CD4-positive, alpha-beta T cell treated with Interleukin-15 for 4 hours (primary cell): ENCODE results near the gene GPR142.
A peak's percentile ranks its signal among the peaks of the same experiment; 100 is the strongest.

Experiments
- DNase-seq: peaks from one replicate; pipeline ENCODE4 v3.0.0-alpha.2; 2020; ENCODE audit warnings: low spot score

GPR142 gene

DNA sequence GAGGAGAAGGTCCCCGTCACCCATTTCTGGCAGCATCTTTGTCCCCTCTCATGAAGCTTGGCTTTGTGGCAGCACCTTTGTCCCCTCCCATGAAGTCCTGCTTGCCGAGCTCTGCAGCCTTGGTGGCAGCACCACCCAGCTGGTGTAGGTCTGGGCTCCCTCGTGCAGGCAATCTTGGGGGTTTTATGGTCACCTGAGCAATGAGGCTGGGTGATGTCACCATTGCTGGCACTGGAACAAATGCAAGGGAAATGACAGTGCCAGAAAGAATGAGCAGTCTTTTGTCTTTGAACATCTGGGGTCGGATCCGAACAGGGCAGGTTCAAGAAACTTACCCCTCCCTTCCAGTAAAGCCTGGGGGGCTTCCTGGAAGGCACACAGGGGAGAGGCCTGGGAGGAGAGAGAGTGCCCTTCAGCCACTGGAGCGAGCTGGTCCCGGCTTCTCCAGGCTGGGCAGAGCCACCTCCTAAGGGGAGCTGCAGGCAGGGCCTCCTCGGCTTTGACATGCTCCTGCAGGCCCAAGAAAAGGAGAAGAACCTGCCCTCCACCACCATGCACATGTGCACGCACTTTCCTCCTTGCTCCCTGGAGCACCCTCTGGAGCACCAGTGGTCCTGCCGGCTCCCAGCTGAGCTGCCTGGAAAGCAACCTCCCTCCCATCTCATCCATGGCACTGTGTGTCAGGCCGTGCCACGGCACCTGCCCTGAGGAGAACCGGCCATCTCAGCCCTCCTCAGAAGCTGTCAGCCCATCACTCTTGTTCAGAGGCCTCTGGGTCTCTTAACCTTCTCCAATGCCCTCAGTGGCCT lies 21.7 kb upstream of the GPR142 start:
- no peak for DNase-seq

- DNase-seq: no peak
Measured at GRCh38 chr17:74347646-74348045, 19.7 kb upstream of the GPR142 start.

DNA sequence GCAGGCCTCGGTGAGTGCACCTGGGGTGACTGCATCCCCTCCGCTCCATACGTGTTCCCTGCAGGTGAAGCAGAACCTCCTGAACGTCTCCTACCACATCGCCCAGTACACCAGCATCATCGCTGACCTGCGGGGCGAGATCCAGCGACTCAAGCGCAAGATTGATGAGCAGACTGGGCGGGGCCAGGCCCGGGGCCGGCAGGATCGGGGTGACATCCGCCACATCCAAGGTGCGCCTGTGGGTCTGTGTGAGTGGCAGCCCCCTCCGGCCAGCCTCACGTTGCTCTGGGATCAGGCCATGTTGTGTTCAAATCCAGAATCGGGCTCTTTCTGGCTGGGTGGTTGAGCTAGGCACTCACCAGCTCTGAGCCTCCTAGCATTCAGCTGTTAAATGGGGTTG lies 18.2 kb upstream of the GPR142 start:
- DNase-seq: no peak

DNA sequence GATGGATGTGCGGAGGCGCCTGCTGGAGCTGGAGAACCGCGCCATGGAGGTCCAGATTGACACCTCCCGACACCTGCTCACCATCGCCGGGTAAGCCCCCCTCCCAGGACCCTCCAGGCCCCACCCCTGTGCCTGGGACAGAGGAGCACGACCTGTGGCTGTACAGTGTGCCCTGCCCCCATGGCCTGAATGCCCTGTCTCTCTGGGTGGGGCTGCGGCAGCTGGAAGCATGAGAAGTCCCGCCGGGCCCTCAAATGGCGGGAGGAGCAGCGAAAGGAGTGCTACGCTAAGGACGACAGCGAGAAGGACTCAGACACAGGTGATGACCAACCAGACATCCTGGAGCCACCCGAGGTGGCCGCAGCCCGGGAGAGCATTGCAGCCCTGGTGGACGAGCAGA lies 16.8 kb upstream of the GPR142 start:
- no peak for DNase-seq

GRCh38 chr17:74351552-74352210 lies 15.6 kb upstream of the GPR142 start:
- DNase-seq: no peak

DNA sequence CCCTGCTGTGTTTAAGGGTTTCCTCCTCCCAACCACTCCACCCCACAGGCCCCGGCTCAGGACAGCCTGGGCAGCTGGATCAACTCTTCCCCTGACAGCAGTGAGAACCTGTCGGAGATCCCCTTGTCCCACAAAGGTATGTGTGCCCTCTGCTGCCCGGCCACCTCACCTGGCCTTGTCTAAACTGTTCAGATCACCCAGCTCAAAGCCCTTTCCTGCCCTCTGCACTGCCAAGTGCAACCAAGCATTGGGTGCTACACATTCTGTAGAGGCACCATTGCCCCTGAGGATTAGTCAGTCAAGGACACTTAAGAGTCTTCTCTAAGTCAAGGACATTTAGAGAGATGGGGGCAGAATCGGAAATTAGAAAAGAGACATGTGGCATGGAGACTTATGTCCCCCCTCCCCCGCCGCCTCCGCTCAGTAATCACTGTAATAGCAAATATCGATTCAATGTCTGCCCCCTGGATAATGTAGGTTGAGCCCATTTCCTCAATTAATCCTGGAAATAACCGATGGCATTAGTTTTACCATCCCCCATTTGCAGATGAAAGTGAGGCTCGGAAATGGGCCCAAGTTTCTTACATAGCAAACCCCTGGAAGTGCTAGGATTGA lies 13.8 kb upstream of the GPR142 start:
- DNase-seq: no peak

DNA sequence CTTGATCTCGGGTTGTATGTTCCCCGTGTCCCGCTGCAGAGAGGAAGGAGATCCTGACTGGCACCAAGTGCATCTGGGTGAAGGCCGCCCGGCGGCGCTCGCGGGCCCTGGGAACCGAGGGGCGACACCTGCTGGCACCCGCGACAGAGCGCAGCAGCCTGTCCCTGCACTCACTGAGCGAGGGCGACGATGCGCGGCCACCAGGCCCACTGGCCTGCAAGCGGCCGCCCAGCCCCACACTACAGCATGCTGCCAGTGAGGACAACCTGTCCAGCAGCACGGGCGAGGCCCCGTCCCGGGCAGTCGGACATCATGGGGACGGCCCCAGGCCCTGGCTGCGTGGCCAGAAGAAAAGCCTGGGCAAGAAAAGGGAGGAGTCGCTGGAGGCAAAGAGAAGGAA lies 13.2 kb upstream of the GPR142 start:
- peak; percentile 42 for DNase-seq

DNA sequence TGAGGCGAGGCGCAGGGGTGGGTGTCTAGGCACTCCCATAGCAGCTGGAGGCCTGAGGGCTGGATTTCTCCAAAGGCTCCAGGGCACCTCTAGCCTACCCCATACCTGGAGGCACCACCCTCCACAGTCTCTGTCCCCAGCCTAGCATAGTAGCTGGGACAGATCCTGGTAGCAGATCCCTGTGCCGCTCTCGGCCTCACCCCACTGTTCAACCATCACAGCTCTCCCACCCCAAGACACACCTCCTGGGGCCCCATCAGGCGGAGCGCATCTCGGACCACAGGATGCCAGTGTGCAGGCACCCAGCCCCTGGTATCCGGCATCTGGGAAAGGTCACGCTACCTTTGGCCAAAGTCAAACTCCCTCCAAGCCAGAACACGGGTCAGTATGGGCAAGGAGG lies 12.7 kb upstream of the GPR142 start:
- DNase-seq: no peak

GRCh38 chr17:74355065-74355464 lies 12.2 kb upstream of the GPR142 start:
- DNase-seq: no peak

GRCh38 chr17:74356646-74357465 lies 10.4 kb upstream of the GPR142 start:
- no peak for DNase-seq

GRCh38 chr17:74357466-74357809 lies 9.9 kb upstream of the GPR142 start:
- DNase-seq: no peak

DNA sequence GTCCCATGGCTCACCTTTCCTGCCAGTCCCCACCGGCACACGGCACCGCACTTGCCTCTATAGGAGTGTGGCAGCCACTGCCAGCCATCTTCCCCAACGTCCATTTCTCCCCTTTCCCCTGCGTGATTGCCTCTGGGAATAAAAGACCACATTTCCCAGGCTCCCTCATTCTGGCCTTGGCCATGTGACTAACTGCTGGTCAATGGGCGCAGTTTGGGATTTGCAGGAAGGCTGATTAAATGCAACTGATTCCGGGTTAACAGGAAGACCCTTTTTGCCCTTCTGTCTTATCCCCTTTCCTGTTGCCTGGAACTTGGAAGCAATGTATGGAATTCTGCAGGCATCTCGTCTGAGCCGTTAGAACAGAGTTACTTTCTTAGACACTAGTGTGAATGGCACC lies 8.6 kb upstream of the GPR142 start:
- no peak for DNase-seq

DNA sequence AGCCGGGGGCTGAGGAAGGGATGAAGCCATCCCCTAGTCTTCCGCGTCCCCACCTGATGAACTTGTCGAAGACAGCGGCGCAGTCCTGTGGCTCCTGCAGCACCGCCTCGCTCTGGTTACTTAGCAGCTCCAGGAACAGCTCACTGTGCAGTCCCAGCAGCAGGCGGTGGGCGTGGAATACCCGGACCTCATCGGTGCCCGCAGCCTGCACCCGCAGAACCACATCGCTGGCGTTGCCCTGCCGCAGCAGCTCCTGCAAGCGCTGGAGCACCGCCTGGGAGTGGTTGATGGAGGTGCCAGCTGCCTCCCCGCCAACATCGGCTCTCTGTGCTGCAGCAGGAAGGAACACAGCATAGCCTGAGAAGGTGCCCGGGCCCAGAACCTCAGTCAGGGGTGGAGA lies 7.4 kb upstream of the GPR142 start:
- DNase-seq: no peak

- DNase-seq: no peak
Measured at GRCh38 chr17:74360899-74361229, 6.4 kb upstream of the GPR142 start.

- peak; percentile 18 for DNase-seq
Measured at GRCh38 chr17:74361230-74362068, 5.9 kb upstream of the GPR142 start, which contains the start of gene BTBD17. BTBD17 (minus strand) TSS chr17:74361868; CDS start chr17:74361819, 49 bp downstream.

- DNase-seq: no peak
Measured at GRCh38 chr17:74362069-74362405, 5.3 kb upstream of the GPR142 start.

DNA sequence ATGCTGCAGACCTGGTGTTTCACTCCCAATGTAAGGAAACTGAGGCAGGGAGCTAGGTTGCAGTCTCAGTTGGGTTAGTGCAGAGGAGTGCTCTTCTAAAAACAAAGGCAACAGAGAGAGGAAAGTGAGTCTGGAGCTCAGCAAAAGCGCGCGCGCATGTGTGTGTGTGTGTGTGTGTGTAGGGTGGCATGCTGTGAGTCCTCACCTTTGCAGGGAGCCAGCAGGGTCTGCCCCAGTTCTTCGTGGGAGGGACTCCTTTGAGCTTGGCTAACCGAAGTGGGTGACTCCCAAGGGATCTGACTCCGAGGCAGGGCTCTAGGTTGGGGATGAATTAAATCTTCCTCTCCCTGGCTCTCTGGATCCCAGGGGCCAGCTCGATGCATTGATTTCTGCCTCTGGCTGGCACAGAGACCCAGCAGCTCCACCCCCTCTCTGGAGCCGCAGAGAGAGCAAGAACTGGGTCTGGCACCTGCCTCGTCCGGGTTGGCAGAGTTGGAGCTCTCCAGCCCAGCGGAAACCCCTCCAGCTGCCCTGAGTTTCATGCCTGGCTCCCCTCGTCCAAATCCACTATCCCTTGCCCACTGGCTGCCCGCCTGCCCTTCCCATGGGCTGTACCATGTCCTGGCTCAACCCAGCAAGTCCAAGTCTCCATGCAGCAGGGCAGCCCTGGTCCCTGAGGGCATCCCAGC lies 4.4 kb upstream of the GPR142 start:
- DNase-seq: no peak

DNA sequence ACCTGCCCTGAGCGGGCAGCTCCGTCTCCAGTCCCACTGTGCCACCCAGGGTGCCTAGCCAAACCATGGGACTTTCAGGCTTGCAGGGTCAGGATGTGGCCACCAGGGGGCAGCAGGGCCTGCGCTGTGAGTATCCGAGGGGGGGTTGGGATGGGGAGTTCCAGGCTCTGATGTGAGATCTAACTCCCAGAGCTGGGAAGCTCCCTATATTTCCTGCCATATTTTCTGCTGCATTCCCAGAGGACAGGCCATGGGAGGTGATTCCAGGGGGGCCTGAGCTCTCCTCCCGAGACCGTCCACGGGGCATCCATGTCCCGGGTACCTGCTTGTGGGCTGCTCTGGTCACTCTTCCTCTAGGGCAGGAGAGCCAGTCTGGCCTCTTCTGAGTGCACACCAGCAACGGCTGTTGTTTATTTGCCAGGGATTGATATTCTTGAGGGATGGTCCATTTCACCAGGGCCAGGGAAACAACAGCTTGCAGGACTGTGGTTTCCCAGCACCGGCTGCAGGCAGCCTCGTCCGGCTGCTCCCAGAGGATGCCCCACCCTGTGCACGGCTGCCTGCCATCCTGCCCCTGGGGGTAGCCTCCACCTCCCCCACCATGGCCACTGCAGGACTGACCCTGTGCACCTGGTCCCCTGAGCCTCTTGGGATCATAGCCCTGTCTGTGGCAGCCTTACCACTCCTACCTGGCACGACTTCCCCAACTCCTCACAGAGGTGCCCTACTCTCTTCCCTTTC lies 1.2 kb downstream of the GPR142 start:
- peak; percentile 71 for DNase-seq

GRCh38 chr17:74369221-74369620 lies 1.9 kb downstream of the GPR142 start:
- peak; percentile 46 for DNase-seq
